Esophagus muscularis mucosa (tissue), 4 donors: ENCODE measurements around the gene CD99. TPM values are rescaled to one million over a fixed set of nuclear protein-coding genes. Genes with fewer than 3 reads are reported as not detected.
A peak's percentile ranks its signal among the peaks of the same experiment; 100 is the strongest.

Experiments
- DNase-seq: peaks from one replicate; pipeline ENCODE4 v3.0.0-alpha.2; 2017; ENCODE audit errors: extremely low spot score
- H3K27ac ChIP-seq, 4 donors: fragments of 200-600 bp; sonication (generic); replicated peaks in 1 of 4; 1 replicate in 3 of 4; 2 replicates in 1 of 4; pipeline ENCODE4 v1.5.1; 2016 to 2019; ENCODE audit warnings: mild to moderate bottlenecking in 1 of 4
- H3K27me3 ChIP-seq, 4 donors: fragments of 200-600 bp; sonication (generic); one replicate each; pipeline versions ENCODE4 v1.5.1 to v1.6.0; 2016 to 2019
- H3K36me3 ChIP-seq, 4 donors: fragments of 200-600 bp; sonication (generic); one replicate each; pipeline ENCODE4 v1.5.1; 2016 to 2019
- H3K4me1 ChIP-seq, 4 donors: fragments of 200-600 bp; sonication (generic); one replicate each; pipeline ENCODE4 v1.5.1; 2016 to 2019
- H3K4me3 ChIP-seq, 4 donors: fragments of 200-600 bp; sonication (generic); 1 replicate in 2 of 4; 2 replicates in 2 of 4; pipeline ENCODE4 v1.5.1; 2016 to 2019; ENCODE audit warnings: mild to moderate bottlenecking in 4 of 4, moderate library complexity in 1 of 4
- H3K9me3 ChIP-seq, 4 donors: fragments of 200-600 bp; sonication (generic); 1 replicate in 3 of 4; 2 replicates in 1 of 4; pipeline ENCODE4 v1.5.1; 2016 to 2019
- CTCF ChIP-seq, 3 experiments: fragments of 200-600 bp in 2 of 3; fragments of 450-650 bp in 1 of 3; sonication (generic) in 2 of 3; IDR thresholded peaks; one replicate each; pipeline ENCODE4 v1.5.1; 2017 to 2019; ENCODE audit warnings: antibody characterized with exemption in 3 of 3, mild to moderate bottlenecking in 2 of 3, moderate library complexity in 1 of 3
- EP300 ChIP-seq: sonication (generic); formaldehyde crosslinking; IDR thresholded peaks from one replicate; pipeline ENCODE4 v1.6.1; 2017; ENCODE audit warnings: antibody characterized with exemption
- POLR2A ChIP-seq: fragments of 450-650 bp; IDR thresholded peaks from one replicate; pipeline ENCODE4 v1.6.1; 2017; ENCODE audit warnings: antibody characterized with exemption, moderate library complexity, mild to moderate bottlenecking, low read depth
- POLR2AphosphoS5 ChIP-seq, 2 donors: sonication (generic); formaldehyde crosslinking; IDR thresholded peaks; one replicate each; pipeline ENCODE4 v1.6.1; 2017; ENCODE audit warnings: antibody characterized with exemption in 2 of 2
- WGBS: methylation state at CpG from one replicate; pipeline ENCODE4 v1.1.5; 2018; 5-methylcytosine and 5-hydroxymethylcytosine counted together
- intact Hi-C: fragments of 100-400 bp; cut with DNase I; formaldehyde crosslinking; loops from one replicate; pipeline ENCODE4 v1.15.1; 2023
- total RNA-seq, 4 donors: library from RNA; depleted of rRNA; stranded (reverse); fragments of >200 nt; gene quantifications; one replicate each; pipeline versions ENCODE4 v1.1.0 to v1.2.1, GENCODE V29; 2016

Gene CD99
- total RNA-seq, 4 donors from 2014 or later, result 311 to 469 (median 376) TPM

- Histone ChIP-seq H3K27me3 (no peaks in the 10 kb centered on the region), H3K4me1 (no peaks in the 10 kb centered on the region), H3K9me3 (no peaks in the 10 kb centered on the region), H3K4me3 (no peak overlapping the region), H3K36me3 (peaks cover 0 to 18% (median 3%) of the 10 kb centered on the region in 4 donors), H3K27ac (no peak overlapping the region)
- intact Hi-C loops, result no loop called here
- 82% methylated on average over 3 of the region's 3 CpGs for WGBS
- no peak for DNase-seq
- TF ChIP-seq POLR2AphosphoS5 (IDR thresholded peaks at IDR 0.05) (no peak), CTCF (IDR thresholded peaks at IDR 0.05) (no peak), POLR2A (no peak), EP300 (no peak)
These were observed 43.5 kb upstream of the CD99 start for GRCh38 chrX:2647627-2648026.

GRCh38 chrX:2650037-2650436 lies 41.1 kb upstream of the CD99 start:
- H3K27ac ChIP-seq, result no peak overlapping the region
- no peak for TF ChIP-seq POLR2AphosphoS5 (IDR thresholded peaks at IDR 0.05)
- no peak for TF ChIP-seq POLR2A
- TF ChIP-seq EP300, result no peak
- no peak for TF ChIP-seq CTCF (IDR thresholded peaks at IDR 0.05)
- peaks cover 0 to 18% (median 3%) of the 10 kb centered on the region in 4 donors for H3K36me3 ChIP-seq
- DNase-seq, result no peak
- no peaks in the 10 kb centered on the region for H3K27me3 ChIP-seq
- no peak overlapping the region for H3K4me3 ChIP-seq
- intact Hi-C loops, result no loop called here
- H3K9me3 ChIP-seq, result no peaks in the 10 kb centered on the region
- no peaks in the 10 kb centered on the region for H3K4me1 ChIP-seq

- no peak overlapping the region for H3K4me3 ChIP-seq
- no peak for DNase-seq
- H3K27ac ChIP-seq, result no peak overlapping the region
- no peaks in the 10 kb centered on the region for H3K27me3 ChIP-seq
- intact Hi-C loops, result no loop called here
- H3K36me3 ChIP-seq, result peaks cover 0 to 18% (median 3%) of the 10 kb centered on the region in 4 donors
- WGBS, result 88% methylated on average over 6 of the region's 7 CpGs
- TF ChIP-seq EP300, result no peak
- no peak for TF ChIP-seq POLR2AphosphoS5 (IDR thresholded peaks at IDR 0.05)
- TF ChIP-seq CTCF (IDR thresholded peaks at IDR 0.05), result no peak
- no peak for TF ChIP-seq POLR2A
- no peaks in the 10 kb centered on the region for H3K4me1 ChIP-seq
- no peaks in the 10 kb centered on the region for H3K9me3 ChIP-seq
These were observed 40.2 kb upstream of the CD99 start for GRCh38 chrX:2650865-2651264.

GRCh38 chrX:2652106-2652505 lies 39.0 kb upstream of the CD99 start:
- intact Hi-C loops, result no loop called here
- DNase-seq, result no peak
- H3K9me3 ChIP-seq, result no peaks in the 10 kb centered on the region
- 88% methylated on average over 5 of the region's 6 CpGs for WGBS
- no peaks in the 10 kb centered on the region for H3K4me1 ChIP-seq
- no peak overlapping the region for H3K27ac ChIP-seq
- TF ChIP-seq EP300 (no peak), POLR2A (no peak), POLR2AphosphoS5 (IDR thresholded peaks at IDR 0.05) (no peak), CTCF (IDR thresholded peaks at IDR 0.05) (peak in 1 of 3 experiments; percentile 8)
- peaks cover 0 to 12% (median 0%) of the 10 kb centered on the region in 4 donors for H3K36me3 ChIP-seq
- H3K4me3 ChIP-seq, result no peak overlapping the region
- H3K27me3 ChIP-seq, result no peaks in the 10 kb centered on the region
